ENCODE data around the gene TMC5.
"Not testable (repeated sequence)": the region's sequence is repeated elsewhere in the genome, so short reads cannot be mapped to it uniquely, and the experiment has no call there.

The TMC5 gene

DNA sequence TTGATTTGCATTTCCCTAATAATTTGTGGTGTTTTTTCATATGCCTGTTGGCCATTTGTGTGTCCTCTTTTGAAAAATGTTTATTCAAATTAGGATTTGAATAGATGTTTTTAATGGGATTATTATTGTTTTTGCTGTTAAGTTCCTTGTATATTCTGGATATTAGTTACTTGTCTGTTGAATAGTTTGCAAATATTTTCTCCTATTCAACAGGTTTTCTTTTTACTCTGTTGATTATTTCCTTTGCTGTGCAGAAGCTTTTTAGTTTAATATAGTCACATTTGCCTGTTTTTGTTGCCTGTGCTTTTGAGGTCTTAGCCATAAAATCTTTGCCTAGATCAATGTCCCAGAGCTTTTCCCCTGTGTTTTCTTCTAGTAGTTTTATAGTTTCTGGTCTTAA is 94.6 kb downstream of the TMC5 start:
- DNase-seq: no peak

DNA sequence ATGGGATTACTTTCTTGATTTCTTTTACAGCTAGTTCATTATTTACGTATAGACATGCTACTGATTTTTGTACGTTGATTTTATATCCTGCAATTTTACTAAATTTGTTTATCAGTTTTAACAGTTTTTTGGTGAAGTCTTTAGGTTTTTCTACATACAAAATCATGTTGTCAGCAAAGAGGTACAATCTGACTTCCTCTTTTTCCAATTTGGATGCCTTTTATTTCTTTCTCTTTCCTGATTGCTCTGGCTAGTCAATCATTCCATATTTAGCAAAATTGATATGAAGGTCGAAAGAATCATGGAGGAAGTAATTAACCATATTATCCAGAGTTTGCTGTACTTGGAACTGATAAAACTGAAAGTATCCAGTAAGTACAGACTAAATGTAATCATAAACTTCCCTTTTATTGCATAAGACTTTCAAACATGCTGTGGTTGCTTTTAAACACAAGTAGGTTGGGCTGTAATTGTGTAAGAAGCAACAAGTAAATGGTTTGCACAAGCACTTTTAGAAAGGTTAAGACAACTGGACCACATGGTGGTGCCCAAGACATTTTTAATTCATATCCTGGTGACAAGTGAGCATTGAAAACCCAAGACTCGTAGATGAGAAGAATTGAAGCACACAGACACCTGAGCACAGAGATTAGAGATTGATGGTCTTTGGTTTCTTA is 95.8 kb downstream of the TMC5 start:
- DNase-seq: no peak

DNA sequence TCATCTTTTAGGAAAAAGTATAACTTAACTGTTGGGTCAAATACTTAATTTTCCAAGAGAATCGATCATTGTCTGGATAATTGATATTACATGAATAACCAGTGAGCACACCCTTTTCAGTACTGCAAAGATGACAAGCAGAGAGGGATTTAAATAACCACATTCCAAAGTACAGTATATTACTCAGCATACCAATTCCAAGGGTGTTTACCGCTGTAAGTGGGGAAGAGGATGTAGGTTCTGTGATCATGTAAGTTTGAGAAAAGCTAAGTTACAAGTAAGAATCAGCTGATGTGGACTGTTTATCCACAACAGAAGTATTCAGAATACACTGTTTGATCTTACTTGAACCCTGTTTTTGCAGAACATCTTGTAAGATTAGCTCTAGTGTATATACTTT is 98.1 kb downstream of the TMC5 start:
- DNase-seq: no peak

DNA sequence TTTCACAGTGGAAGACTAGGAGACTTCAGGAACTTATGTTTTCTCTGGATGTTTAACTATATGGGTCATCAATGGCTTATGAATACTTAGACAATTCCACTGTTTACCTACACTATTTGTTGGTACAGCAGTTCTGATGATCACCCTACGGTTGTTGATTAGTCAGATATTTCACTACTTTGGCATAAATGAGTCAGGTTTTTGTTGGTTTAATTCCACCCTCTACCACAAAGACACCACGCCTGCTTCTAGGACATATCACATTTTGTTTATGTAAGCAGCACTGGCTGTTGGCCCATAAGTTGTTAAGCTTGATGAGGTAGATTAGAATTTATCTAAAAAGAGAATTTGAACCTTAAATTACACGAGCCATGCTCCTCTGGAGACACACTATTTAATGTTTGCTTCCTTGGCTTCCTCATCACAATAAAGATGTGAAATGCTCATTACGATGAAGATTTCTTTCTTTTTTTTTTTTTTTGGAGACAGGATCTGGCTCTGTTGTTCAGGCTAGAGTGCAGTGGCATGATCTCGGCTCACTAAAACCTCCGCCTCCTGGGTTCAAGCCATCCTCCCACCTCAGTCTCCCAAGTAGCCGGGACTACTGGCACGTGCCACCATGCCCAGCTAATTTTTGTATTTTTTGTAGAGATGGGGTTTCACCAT is 99.9 kb downstream of the TMC5 start:
- DNase-seq: no peak

DNA sequence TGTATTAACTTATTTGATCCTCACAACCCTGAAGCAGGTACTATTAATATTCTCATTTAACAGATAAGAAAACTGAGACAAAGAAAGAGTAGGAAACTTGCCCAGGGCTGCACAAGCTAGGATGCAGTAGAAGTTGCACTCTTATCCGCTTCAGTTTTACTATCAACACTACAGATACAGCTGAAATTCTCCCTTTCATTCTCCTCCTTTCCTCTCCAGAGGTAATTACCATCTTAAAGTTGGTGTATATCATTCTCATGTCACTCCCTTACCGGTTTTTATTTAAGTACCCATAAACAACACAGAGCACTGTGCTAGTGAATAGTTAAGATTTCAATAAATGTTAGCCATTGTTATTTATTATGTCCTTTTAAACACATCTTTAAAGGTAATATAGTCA is 100.7 kb downstream of the TMC5 start:
- no peak for DNase-seq

DNA sequence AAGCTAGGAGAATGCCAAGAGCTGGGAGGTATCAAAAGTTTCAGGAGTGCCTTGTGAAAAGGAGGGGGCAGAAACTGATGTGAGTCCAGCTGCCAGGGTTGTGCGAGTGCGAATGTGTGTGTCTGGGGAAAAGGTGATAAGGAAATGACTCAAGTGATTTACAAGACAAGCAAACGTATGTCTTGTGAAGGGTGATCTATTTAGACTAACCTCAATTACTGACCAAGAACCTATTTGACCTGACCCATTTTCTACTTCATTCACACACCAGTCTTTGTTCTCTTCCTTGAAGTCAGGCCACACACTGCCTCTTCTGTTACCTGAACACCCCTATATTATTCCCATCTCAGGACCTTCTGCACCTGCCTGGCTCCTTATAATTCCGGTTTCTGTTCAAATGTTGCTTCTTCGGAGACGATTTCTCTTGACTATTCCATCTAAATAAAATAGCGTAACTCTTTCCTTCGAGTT is 103.2 kb downstream of the TMC5 start:
- DNase-seq: no peak

DNA sequence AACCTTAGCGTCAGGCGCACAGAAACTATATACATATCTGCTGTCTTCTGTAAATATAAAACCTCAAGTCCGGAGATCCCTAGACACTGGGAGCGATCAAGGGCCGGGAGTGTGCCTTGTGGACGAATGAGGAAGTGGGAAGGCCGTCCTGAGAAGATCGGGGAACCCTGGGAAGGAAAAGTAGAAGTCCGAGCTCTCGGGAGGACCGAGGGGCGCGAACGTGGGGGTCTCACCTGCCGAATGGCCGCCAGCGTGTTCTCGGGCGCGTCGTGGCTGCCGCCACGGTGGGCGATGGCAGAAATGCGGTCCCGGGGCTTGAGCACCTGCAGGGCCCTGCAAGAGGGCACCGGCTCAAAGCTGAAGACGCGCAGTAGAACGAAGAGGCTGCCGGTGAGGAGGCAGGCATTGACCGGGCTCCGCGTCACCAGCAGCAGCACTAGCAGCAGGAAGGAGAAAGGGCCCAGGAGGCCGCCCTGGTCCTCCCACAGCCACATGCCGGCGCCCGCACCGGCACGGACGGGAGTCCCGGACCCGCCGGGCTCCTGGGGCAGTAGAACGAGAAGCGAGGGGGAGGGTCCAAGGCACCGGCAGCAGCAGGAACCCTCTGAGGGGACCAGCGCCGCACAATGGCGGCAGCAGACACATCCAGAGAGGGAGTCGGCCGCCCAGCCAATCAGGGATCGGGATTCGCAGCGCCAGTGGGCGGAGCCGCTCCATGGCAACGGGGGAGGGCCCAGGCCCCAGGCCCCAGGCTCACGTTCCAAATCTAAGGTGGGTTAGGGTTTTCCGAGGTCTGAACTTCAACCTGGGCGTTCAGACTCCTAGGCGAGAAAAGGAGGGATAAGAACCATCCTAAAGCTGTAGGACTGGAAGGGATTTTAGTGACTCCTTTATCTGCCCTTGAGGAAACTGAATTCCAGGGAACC is 104.1 kb downstream of the TMC5 start, which contains the start of gene GDE1:
Gene GDE1, minus strand, starts transcription at position 628 of the 926 bp plus-strand sequence. Its CDS starts 134 bp downstream, at position 494.
- DNase-seq: peak; percentile 54 to 88

DNA sequence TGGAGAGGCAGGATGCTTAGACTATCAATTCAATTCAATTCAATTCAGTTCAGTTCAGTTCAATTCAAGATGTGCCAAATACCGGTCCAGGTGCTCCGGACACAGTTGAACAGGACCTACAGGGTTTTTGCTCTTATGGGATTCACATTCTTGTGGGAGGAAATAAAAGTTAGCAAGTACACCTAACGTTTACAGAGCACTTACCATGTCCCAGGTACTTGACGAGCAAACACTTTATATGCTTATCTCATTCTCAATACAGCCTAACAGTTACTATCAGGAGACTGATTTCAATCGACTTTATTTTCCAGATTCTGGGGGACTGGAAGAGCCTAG is 104.7 kb downstream of the TMC5 start:
- DNase-seq: no peak

DNA sequence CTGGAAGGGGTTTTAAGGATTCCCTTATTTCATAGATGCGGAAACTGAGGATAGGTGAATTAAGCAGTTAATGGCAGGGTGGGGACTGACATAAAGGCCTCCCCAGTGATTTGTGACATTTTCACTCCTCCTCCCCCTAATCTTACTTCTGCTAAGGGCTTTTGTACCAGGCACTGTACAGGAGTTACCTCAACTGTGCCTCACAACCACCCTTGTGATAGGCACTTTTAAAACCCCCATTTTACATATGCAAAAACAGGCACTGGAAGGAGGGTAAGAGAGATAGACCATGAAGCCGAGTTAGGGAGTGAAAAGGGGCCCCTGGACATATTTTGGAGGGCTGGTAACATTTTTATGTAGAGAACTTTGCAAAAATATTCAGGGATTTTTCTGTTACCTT is 105.1 kb downstream of the TMC5 start:
- DNase-seq: no peak

DNA sequence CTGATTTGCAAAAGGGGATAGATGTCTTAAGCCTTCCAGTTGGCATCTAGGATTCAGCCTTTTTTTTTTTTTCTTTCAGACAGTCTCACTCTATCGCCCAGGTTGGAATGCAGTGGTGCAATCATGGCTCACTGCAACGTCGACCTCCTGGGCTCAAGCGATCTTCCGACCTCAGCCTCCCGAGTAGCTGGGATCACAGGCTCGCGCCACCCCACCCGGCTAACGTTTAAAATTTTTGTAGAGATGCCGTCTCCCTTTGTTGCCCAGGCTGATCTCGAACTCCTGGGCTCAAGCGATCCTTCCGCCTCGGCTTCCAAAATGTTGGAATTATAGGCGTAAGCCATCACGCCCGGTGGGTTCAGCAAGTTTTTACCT is 105.5 kb downstream of the TMC5 start:
- no peak for DNase-seq

DNA sequence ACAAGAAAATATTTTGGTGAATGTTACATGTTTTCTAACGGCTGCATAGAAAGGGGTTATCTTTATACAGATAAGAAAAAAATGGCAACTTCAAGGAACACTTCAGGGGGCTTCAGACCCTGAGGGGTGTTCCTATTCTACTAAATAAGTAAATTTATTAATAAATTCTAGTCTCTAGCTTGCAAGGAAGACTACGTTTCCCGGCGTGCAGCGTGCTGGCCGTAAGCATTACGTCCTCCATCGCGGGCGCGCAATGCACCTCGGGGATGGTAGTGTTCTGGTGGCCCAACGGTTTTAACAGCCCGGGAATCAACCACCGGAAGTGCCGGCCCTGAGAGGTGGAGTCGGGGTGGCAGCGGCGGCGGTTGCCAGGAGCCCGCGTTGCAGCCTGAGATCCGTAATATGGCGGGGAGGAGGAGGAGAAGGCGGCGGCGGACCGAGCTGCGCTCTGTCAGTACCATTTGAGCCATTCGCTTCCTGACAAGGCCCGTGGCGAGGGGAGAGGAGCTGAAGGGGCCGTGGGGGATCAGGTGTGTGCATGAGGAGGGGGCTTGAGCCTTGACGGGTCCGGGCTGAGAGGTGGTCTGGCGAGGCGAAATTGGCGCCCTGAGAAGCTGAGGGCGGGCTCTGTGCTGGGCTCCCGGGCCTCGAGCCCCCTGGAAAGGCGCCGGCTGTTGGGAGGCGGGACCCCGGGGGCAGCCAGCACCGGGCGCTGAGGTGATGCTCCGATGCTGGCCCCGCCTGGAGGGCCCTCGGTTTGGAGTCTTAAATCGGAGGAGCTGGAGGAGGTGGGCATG is 106.1 kb downstream of the TMC5 start, which contains the start of gene CCP110:
Gene CCP110, plus strand, starts transcription at position 384 of the 797 bp plus-strand sequence. CDS start 3,940 bp downstream, outside the sequence.
- DNase-seq: peak; percentile 89 to 95

DNA sequence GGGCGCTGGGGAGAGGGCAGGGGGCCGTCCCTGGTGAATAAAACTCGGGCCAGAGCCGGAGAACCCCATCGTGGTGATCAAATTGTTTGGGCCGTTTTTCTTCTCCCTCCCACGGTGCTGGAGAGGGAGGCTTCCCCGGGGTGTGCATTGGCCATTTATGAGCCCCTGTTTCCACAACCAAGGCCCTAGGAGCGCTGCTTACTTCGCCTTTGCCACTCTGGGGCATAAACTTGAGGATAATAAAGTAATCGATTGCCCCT is 106.6 kb downstream of the TMC5 start:
- no peak for DNase-seq

DNA sequence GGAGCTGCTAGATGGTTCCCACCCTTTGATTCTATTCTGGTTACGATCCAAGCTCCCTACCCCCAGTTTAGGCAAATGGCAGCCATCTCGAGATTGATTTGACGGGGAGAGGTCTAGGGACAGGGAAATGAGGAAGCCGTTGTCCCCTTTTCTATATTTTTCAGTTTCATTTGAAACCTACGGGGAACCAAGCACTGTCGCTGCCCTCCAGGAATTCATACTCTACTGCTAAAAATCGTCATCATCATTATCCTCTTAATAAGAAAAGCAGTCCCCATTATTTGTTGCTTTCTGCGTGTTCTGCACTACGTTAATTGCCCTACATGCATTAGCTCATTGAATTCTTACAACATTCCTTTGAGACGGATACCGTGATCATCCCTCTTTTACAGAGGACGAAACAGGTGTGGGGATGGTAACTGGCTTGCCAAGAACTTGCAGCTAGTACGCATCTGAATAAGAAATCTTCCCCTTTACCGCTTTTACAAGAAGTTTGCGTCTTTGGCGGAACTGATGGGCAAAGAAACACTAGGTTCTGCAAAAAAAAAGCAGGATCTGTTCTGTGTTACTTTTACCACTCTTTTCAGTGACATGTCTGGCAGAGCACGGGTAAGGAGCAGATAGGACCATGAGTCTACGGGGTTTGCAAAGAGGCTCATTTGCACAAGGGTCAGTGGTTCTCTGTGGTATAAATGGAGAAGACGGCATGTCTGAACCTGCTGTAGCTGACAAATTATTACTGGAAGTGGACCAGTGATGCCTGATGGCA is 107.1 kb downstream of the TMC5 start:
- DNase-seq: no peak

DNA sequence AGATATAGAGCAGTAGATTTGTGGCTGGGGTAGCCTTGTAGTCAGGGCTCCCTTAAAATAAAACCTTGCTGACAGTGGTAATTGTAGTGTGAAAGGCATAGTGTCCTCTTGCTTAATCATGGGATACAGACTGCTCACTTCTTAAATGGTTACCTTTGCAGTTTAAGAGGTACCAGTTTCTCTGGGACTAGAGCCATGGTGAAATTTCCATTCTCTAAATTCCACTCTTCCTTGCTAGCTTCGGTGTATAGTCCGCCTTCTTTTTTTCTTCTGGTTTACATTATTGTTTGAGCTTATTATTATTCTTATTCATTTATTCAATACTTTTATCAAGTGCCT is 107.7 kb downstream of the TMC5 start:
- no peak for DNase-seq

DNA sequence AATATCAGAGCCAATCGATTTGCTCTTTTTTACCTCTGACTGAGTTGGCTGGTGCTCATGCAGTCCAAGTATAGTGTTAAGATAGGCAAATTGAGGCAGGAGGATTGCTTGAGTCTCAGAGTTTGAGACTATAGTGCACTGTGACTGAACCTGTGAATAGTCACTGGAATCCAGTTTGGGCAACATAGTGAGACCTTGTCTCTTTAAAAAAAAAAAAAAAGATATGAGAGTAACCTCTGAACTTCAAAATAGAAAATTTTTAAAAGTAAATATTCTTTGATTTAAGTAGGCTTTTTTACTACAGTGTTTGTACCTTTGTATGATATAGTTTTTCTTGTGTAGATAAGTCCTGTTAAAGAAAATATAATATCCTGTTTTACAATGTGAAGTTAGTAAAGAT is 109.5 kb downstream of the TMC5 start:
- no peak for DNase-seq

DNA sequence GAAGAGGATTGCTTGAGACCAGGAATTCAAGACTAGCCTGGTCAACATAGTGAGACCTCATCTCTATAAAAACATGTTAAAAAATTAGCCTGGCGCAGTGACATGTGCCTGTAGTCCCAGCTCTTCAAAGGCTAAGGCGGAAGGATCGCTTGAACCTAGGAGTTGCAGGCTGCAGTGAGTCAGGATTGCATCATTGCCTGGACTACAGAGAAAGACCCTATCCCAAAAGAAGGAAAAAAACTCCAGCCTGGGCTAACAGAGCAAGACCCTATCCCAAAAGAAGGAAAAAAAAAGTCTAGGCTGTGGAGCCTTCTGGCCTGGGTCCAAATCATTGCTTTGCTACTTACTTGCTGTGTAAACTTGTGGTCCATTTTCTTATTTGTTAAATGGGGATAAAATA is 111.0 kb downstream of the TMC5 start:
- no peak for DNase-seq

DNA sequence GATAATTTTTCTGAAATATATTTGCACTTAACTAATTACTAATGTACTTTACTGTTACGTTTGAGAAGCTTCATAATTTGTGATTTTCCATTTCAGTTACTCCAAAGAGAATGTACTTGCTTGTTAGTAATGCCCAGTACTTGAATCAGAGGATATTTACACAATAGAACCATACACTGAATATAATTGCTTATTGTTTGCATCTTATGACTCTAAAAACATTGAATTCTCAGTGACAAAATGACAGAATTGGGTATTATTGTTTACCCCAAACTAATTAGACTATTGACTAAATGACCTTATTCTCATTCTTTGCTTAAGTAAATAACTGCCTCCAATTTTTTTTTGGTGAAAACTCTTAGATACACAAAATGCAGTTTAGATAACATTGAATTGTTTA is 114.9 kb downstream of the TMC5 start:
- no peak for DNase-seq

DNA sequence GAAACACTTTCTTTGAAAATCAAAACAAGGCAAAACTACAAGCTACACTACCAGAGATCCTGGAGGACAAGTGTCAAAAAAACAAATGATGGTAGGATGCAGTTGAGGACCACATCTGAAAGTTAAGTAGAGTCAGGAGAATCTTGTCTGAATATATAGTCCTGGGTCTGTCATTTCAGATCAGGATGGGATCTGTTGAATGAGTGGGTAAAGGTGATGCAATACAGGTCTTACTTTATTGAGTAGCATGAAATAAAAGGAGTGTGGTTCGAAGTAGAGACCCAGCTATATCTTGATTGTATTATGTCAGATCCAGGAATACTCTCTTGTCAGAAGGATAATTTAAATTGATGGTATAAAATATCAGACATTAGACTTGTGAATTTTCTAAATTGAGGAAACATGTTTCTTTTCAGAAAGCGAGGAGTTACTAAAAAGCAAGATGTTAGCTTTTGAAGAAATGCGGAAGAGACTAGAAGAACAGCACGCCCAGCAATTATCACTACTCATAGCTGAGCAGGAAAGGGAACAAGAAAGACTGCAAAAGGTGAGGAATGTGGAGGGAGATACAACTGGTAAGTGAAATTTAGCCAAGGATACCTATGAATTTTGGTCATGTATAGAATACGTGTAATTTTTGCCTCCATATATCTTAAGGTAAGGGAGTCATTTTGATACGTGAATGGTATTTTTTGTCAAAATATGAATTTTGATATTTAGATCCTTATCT is 122.7 kb downstream of the TMC5 start:
- DNase-seq: no peak

DNA sequence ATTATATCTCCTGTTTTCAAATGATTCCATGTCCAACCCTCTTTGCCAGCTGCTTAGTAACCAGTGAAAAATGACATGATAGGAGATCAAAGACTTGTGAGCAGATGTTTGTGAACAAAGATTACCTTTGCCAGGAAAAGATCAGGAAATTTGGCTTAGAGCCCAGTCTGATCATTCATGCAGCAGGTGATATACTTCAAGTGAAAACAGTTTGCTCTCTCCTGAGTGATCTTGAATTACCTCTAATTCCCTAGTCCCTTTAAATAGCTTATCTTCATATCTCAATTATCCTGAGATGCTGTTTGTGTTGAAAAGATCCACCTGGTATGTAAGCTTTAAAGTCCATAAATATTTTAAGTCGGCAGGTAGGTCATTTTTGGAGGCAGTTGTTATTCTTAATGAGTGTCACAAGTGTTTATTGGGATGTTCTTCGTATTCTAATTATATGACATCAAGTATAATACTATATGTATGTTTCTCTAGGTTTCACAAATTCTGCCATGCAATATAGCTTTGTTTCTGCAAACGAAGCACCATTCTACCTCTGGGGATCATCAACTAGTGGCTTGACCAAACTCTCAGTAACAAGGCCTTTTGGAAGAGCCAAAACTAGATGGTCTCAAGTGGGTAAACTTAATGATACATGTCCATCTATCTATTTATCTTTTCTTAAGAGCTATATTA is 124.6 kb downstream of the TMC5 start:
- no peak for DNase-seq

DNA sequence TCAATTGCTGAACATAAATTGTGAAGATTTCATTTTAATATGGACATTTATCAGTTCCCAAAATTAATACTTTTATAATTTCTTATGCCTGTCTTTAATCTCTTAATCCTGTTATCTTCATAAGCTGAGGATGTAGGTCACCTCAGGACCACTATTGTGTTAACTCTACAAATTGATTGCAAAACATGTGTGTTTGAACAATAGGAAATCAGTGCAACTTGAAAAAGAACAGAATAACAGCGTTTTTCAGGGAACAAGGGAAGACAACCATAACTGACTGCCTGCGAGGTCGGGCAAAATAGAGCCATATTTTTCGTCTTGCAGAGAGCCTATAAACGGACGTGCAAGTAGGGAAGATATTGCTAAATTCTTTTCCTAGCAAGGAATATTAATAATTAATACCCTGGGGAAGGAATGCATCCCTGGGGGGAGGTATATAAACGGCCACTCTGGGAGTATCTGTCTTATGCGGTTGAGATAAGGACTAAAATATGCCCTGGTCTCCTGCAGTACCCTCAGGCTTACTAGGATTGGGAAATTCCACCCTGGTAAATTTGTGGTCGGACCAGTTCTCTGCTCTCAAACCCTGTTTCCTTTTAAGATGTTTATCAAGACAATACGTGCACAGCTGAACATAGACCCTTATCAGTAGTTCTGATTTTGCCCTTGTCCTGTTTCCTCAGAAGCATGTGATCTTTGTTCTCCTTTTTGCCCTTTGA is 125.8 kb downstream of the TMC5 start:
- not testable (repeated sequence) for DNase-seq
